ENCODE results near the gene SORCS2.

- TF ChIP-seq POLR2A (IDR thresholded peaks at IDR 0.05) (no peak), CTCF (IDR thresholded peaks at IDR 0.05) (no peak)
Measured at GRCh38 chr4:7381221-7381889, 189.0 kb downstream of the SORCS2 start.

All from prostate gland (tissue), 2 donors.